A673 (cell line): ENCODE results near the gene PSMB9. TPM values are rescaled to one million over a fixed set of nuclear protein-coding genes. Genes with fewer than 3 reads are reported as not detected.
A peak's percentile ranks its signal among the peaks of the same experiment; 100 is the strongest.

Experiments
- BruUV-seq: library from RNA; stranded (reverse); fragments of 400-500 nt; replicated peaks from 2 replicates; lab custom pipeline; 2021; lab: Mats Ljungman, UMichigan
- CTCF ChIA-PET: fragments of 300-600 bp; sonication (Branson Sonifier 250); formaldehyde crosslinking; loops from one replicate; lab custom pipeline; 2022; ENCODE audit warnings: antibody characterized with exemption; lab: Charles Lee
- POLR2A ChIA-PET: fragments of 300-600 bp; sonication (Branson Sonifier 250); formaldehyde crosslinking; loops from one replicate; lab custom pipeline; 2022; ENCODE audit warnings: antibody characterized with exemption; ENCODE audit not compliant: low non-redundant PET; lab: Charles Lee
- DNase-seq: peaks from one replicate; pipeline ENCODE4 v3.0.0-alpha.2; 2015; ENCODE audit warnings: low spot score
- H3K27ac ChIP-seq: fragments of 200-600 bp; sonication (generic); 2 replicates; pipeline ENCODE4 v1.5.1; 2016; ENCODE audit warnings: mixed run types, low read depth, mild to moderate bottlenecking, mixed read lengths, antibody characterized with exemption, low read length; ENCODE audit not compliant: poor library complexity, severe bottlenecking
- H3K27me3 ChIP-seq: fragments of 200-600 bp; sonication (generic); replicated peaks from 2 replicates; pipeline ENCODE4 v1.6.1; 2017; ENCODE audit warnings: mixed run types, low read depth, mild to moderate bottlenecking, mixed read lengths, antibody characterized with exemption, low read length; ENCODE audit not compliant: insufficient read depth, poor library complexity
- H3K36me3 ChIP-seq: fragments of 200-600 bp; sonication (generic); 2 replicates; pipeline ENCODE4 v1.6.1; 2016; ENCODE audit warnings: mixed run types, mild to moderate bottlenecking, mixed read lengths, antibody characterized with exemption, low read length; ENCODE audit not compliant: insufficient read depth, poor library complexity, severe bottlenecking
- H3K4me1 ChIP-seq: fragments of 200-600 bp; sonication (generic); 2 replicates; pipeline ENCODE4 v1.6.1; 2017; ENCODE audit warnings: mixed run types, mild to moderate bottlenecking, mixed read lengths, antibody characterized with exemption, low read length; ENCODE audit not compliant: insufficient read depth, poor library complexity, severe bottlenecking
- H3K4me3 ChIP-seq: fragments of 200-600 bp; sonication (generic); 2 replicates; pipeline ENCODE4 v1.5.1; 2016; ENCODE audit warnings: low read depth, mixed run types, mild to moderate bottlenecking, mixed read lengths, low read length; ENCODE audit not compliant: poor library complexity, severe bottlenecking
- H3K9me3 ChIP-seq: fragments of 200-600 bp; sonication (generic); 2 replicates; pipeline ENCODE4 v1.6.1; 2016; ENCODE audit warnings: mixed run types, low read depth, mild to moderate bottlenecking, mixed read lengths, antibody characterized with exemption, low read length; ENCODE audit not compliant: poor library complexity, severe bottlenecking
- CTCF ChIP-seq: fragments of 300-800, 200-600 bp; sonication (generic); conservative IDR thresholded peaks from 2 replicates; pipeline ENCODE4 v1.5.1; 2017; ENCODE audit warnings: low read depth, mild to moderate bottlenecking, antibody characterized with exemption, low read length, moderate library complexity, mixed read lengths
- EZH2 ChIP-seq: fragments of 200-600 bp; sonication (generic); IDR thresholded peaks from 2 replicates; pipeline ENCODE4 v1.6.1; 2017; ENCODE audit warnings: borderline replicate concordance, low read depth, mild to moderate bottlenecking, mixed read lengths, antibody characterized with exemption, low read length; ENCODE audit not compliant: poor library complexity, severe bottlenecking
- intact Hi-C: fragments of 100-400 bp; cut with micrococcal nuclease; formaldehyde crosslinking; loops from one replicate; pipeline ENCODE4 v1.10.0; 2022; ENCODE audit not compliant: unreplicated experiment
- total RNA-seq: library from RNA; stranded (reverse); gene quantifications from 2 replicates; pipeline ENCODE4 v1.2.3, GENCODE V29; 2021

The PSMB9 gene
- total RNA-seq, 1 experiment from 2014 or later, result 6.8 TPM

GRCh38 chr6:32842690-32843089 is 11.3 kb upstream of the PSMB9 start:
- H3K36me3 ChIP-seq, result peaks cover 3% of the 10 kb centered on the region
- no peak for DNase-seq
- POLR2A ChIA-PET, result no interaction called here
- BruUV-seq, result no TSS peak
- H3K27ac ChIP-seq, result no peak overlapping the region
- H3K4me3 ChIP-seq, result no peak overlapping the region
- CTCF ChIA-PET, result no interaction called here
- H3K9me3 ChIP-seq, result no peaks in the 10 kb centered on the region
- TF ChIP-seq EZH2 (no peak), CTCF (no peak)
- H3K4me1 ChIP-seq, result peaks cover 1% of the 10 kb centered on the region
- no peaks in the 10 kb centered on the region for H3K27me3 ChIP-seq
- intact Hi-C loops, result no loop called here

- no peak for DNase-seq
- Histone ChIP-seq H3K9me3 (no peaks in the 10 kb centered on the region), H3K36me3 (peaks cover 3% of the 10 kb centered on the region), H3K4me3 (peak overlapping the region; percentile 71), H3K4me1 (no peaks in the 10 kb centered on the region), H3K27ac (peak overlapping the region; percentile 69), H3K27me3 (no peaks in the 10 kb centered on the region)
- ChIA-PET POLR2A (no interaction called here), CTCF (no interaction called here)
- no TSS peak for BruUV-seq
- TF ChIP-seq CTCF, result no peak
- no peak for TF ChIP-seq EZH2
- intact Hi-C loops, result no loop called here
Observed at GRCh38 chr6:32843331-32843978, 10.5 kb upstream of the PSMB9 start.

GRCh38 chr6:32843979-32844838 is 9.8 kb upstream of the PSMB9 start, which contains the start of gene PSMB8:
Gene PSMB8 (minus strand): TSS chr6:32844047. CDS start chr6:32843996, 51 bp downstream.
- peak; percentile 95 for DNase-seq
- Histone ChIP-seq H3K9me3 (no peaks in the 10 kb centered on the region), H3K27ac (peak within 1 kb of the TSS; percentile 69), H3K4me3 (peak within 1 kb of the TSS; percentile 71), H3K36me3 (peaks cover 3% of the 10 kb centered on the region), H3K4me1 (no peaks in the 10 kb centered on the region), H3K27me3 (no peaks in the 10 kb centered on the region)
- BruUV-seq, result TSS peak; percentile 34
- TF ChIP-seq CTCF (peak; percentile 15; the same call in 1 of the 2 replicates), EZH2 (no peak)
- POLR2A ChIA-PET, result no interaction called here
- intact Hi-C loops, result no loop called here
- CTCF ChIA-PET, result interaction anchor here (1.2 kb wide), 1 partner anchor 9 kb away, joined by 6 read pairs; the partner anchor contains the start of gene TAP1
